CD14-positive monocyte (primary cell): Measurements from ENCODE around the gene CECR2. TPM values are rescaled to one million over a fixed set of nuclear protein-coding genes. Genes with fewer than 3 reads are reported as not detected.

Experiments used
- DNase-seq, 3 donors: peaks; one replicate each; pipeline ENCODE4 v3.0.0-alpha.2; 2011 to 2022
- H2AFZ ChIP-seq: 2 replicates; pipeline ENCODE4 v1.6.0; 2012; ENCODE audit warnings: mild to moderate bottlenecking, low read depth, low read length, inconsistent platforms; ENCODE audit not compliant: insufficient read depth, poor library complexity, severe bottlenecking
- H3K27ac ChIP-seq, 2 donors: 1 replicate in 1 of 2; 2 replicates in 1 of 2; pipeline ENCODE4 v1.5.1; 2012 to 2013; ENCODE audit warnings: low read length in 2 of 2, control low read depth in 1 of 2, inconsistent platforms in 1 of 2, low read depth in 1 of 2, mild to moderate bottlenecking in 1 of 2
- H3K27me3 ChIP-seq, 2 donors: one replicate each; pipeline versions ENCODE4 v1.6.0 to v1.6.1; 2011 to 2013; ENCODE audit warnings: low read length in 2 of 2; ENCODE audit not compliant: control insufficient read depth in 2 of 2, insufficient read depth in 2 of 2
- H3K36me3 ChIP-seq, 2 donors: replicated peaks in 1 of 2; 1 replicate in 1 of 2; 2 replicates in 1 of 2; pipeline versions ENCODE4 v1.5.1 to v1.6.1; 2012 to 2013; ENCODE audit warnings: low read length in 2 of 2, control low read depth in 1 of 2, inconsistent platforms in 1 of 2, mild to moderate bottlenecking in 1 of 2; ENCODE audit not compliant: insufficient read depth in 2 of 2, control insufficient read depth in 1 of 2
- H3K4me1 ChIP-seq, 2 donors: 1 replicate in 1 of 2; 2 replicates in 1 of 2; pipeline versions ENCODE4 v1.5.1 to v1.6.1; 2012 to 2013; ENCODE audit warnings: low read length in 2 of 2, control low read depth in 1 of 2, inconsistent platforms in 1 of 2, mild to moderate bottlenecking in 1 of 2, moderate library complexity in 1 of 2; ENCODE audit not compliant: insufficient read depth in 2 of 2, control insufficient read depth in 1 of 2
- H3K4me2 ChIP-seq: replicated peaks from 2 replicates; pipeline ENCODE3; 2012; ENCODE audit warnings: low read length, moderate library complexity, mild to moderate bottlenecking; ENCODE audit not compliant: poor library complexity, severe bottlenecking; ENCODE audit errors: extremely low read depth
- H3K4me3 ChIP-seq, 3 experiments: fragments of 200-600 bp in 1 of 3; sonication (generic) in 1 of 3; replicated peaks in 1 of 3; 1 replicate in 2 of 3; 2 replicates in 1 of 3; pipeline ENCODE4 v1.5.1; 2011 to 2013; ENCODE audit warnings: low read length in 3 of 3, mild to moderate bottlenecking in 3 of 3, control low read depth in 2 of 3, low read depth in 2 of 3, inconsistent platforms in 1 of 3, moderate library complexity in 1 of 3
- H3K79me2 ChIP-seq: 2 replicates; pipeline ENCODE4 v1.6.0; 2012; ENCODE audit warnings: mild to moderate bottlenecking, control low read depth, inconsistent platforms, low read length, moderate library complexity; ENCODE audit not compliant: insufficient read depth
- H3K9ac ChIP-seq: 2 replicates; pipeline ENCODE4 v1.6.0; 2017; ENCODE audit warnings: low read length, mild to moderate bottlenecking; ENCODE audit not compliant: insufficient read depth, poor library complexity, severe bottlenecking
- H3K9me3 ChIP-seq, 2 donors: replicated peaks in 1 of 2; 1 replicate in 1 of 2; 2 replicates in 1 of 2; pipeline versions ENCODE4 v1.5.1 to v1.6.1; 2012 to 2013; ENCODE audit warnings: low read length in 2 of 2, control low read depth in 1 of 2; ENCODE audit not compliant: control insufficient read depth in 1 of 2, insufficient read depth in 1 of 2
- H4K20me1 ChIP-seq: 2 replicates; pipeline ENCODE4 v1.6.0; 2012; ENCODE audit warnings: mild to moderate bottlenecking, low read length, control low read depth, moderate library complexity; ENCODE audit not compliant: insufficient read depth
- H3K27ac Mint-ChIP-seq, 7 donors: one replicate each; pipeline ENCODE4 v1.8.0; 2020; ENCODE audit warnings: mild to moderate bottlenecking in 7 of 7, mixed read lengths in 7 of 7, moderate library complexity in 6 of 7, inconsistent platforms in 2 of 7
- H3K27me3 Mint-ChIP-seq, 3 donors: one replicate each; pipeline ENCODE4 v1.8.0; 2021 to 2022; ENCODE audit warnings: low read depth in 3 of 3, mild to moderate bottlenecking in 3 of 3, mixed read lengths in 3 of 3, moderate library complexity in 3 of 3, inconsistent platforms in 1 of 3
- H3K36me3 Mint-ChIP-seq, 2 donors: one replicate each; pipeline ENCODE4 v1.8.0; 2020; ENCODE audit warnings: mixed read lengths in 2 of 2, inconsistent platforms in 1 of 2, mild to moderate bottlenecking in 1 of 2
- H3K4me1 Mint-ChIP-seq: one replicate; pipeline ENCODE4 v1.8.0; 2020; ENCODE audit warnings: mild to moderate bottlenecking, mixed read lengths
- H3K4me3 Mint-ChIP-seq, 2 donors: one replicate each; pipeline ENCODE4 v1.8.0; 2020; ENCODE audit warnings: mild to moderate bottlenecking in 2 of 2, mixed read lengths in 2 of 2, moderate library complexity in 1 of 2
- H3K9me3 Mint-ChIP-seq, 7 donors: one replicate each; pipeline ENCODE4 v1.8.0; 2020 to 2022; ENCODE audit warnings: mixed read lengths in 7 of 7, mild to moderate bottlenecking in 6 of 7, moderate library complexity in 6 of 7, inconsistent platforms in 2 of 7
- CTCF ChIP-seq: fragments of 200-600 bp; IDR thresholded peaks from one replicate; pipeline ENCODE4 v1.8.0; 2022; ENCODE audit warnings: antibody characterized with exemption, mild to moderate bottlenecking
- WGBS: methylation state at CpG from one replicate; pipeline ENCODE4 v1.1.5; 2013; ENCODE audit warnings: missing lambda C conversion rate; ENCODE audit not compliant: insufficient coverage; 5-methylcytosine and 5-hydroxymethylcytosine counted together
- intact Hi-C, 2 donors: fragments of 100-400 bp; cut with micrococcal nuclease; formaldehyde crosslinking; loops; one replicate each; pipeline versions ENCODE4 v1.15.0 to v1.15.1; 2023
- polyA plus RNA-seq, 3 donors: library from polyadenylated mRNA; depleted of rRNA in 1 of 3; unstranded in 2 of 3; stranded (reverse) in 1 of 3; fragments of 300-500 nt in 2 of 3; fragments of >200 nt in 1 of 3; fragmentation: Illumina TruSeq in 2 of 3; gene quantifications; 1 replicate in 2 of 3; 2 replicates in 1 of 3; pipeline ENCODE4 v1.2.3, GENCODE V29; 2012 to 2021

CECR2 gene
- polyA plus RNA-seq, 3 donors = 0.02 to 0.29 (median 0.24) TPM

GRCh38 chr22:17590586-17590985 is 221.3 kb downstream of the CECR2 start:
- Histone ChIP-seq H3K4me3 (no peak overlapping the region), H4K20me1 (peaks cover 3% of the 10 kb centered on the region), H2AFZ (no peak overlapping the region), H3K4me1 (no peaks in the 10 kb centered on the region), H3K79me2 (no peaks in the 10 kb centered on the region), H3K9me3 (no peaks in the 10 kb centered on the region), H3K4me2 (no peak overlapping the region), H3K36me3 (peaks cover 56 to 61% of the 10 kb centered on the region in 2 donors), H3K9ac (no peak overlapping the region), H3K27me3 (no peaks in the 10 kb centered on the region), H3K27ac (no peak overlapping the region)
- no peaks in the 10 kb centered on the region for H3K4me1 Mint-ChIP-seq
- H3K27ac Mint-ChIP-seq = peak overlapping the region in 1 of 7 donors; percentile 30
- H3K36me3 Mint-ChIP-seq = peaks cover 48 to 59% of the 10 kb centered on the region in 2 donors
- peaks cover 0 to 1% (median 0%) of the 10 kb centered on the region in 3 donors for H3K27me3 Mint-ChIP-seq
- no peak for DNase-seq
- intact Hi-C loops = no loop called here
- no peak for TF ChIP-seq CTCF
- no peaks in the 10 kb centered on the region for H3K9me3 Mint-ChIP-seq
- H3K4me3 Mint-ChIP-seq = no peak overlapping the region
- 92% methylated on average over 2 of the region's 5 CpGs for WGBS

- no peak overlapping the region for H3K4me3 Mint-ChIP-seq
- H3K36me3 Mint-ChIP-seq = peaks cover 63 to 75% of the 10 kb centered on the region in 2 donors
- no peak overlapping the region for H2AFZ ChIP-seq
- H3K4me3 ChIP-seq = no peak overlapping the region
- no peaks in the 10 kb centered on the region for H3K4me1 ChIP-seq
- 100% methylated on average over 1 of the region's 5 CpGs for WGBS
- no peaks in the 10 kb centered on the region for H3K79me2 ChIP-seq
- no peaks in the 10 kb centered on the region for H3K9me3 ChIP-seq
- H3K4me2 ChIP-seq = no peak overlapping the region
- H4K20me1 ChIP-seq = peaks cover 9% of the 10 kb centered on the region
- H3K27ac ChIP-seq = no peak overlapping the region
- no peaks in the 10 kb centered on the region for H3K27me3 ChIP-seq
- peaks cover 0 to 1% (median 0%) of the 10 kb centered on the region in 3 donors for H3K27me3 Mint-ChIP-seq
- H3K36me3 ChIP-seq = peaks cover 71 to 75% of the 10 kb centered on the region in 2 donors
- intact Hi-C loops = no loop called here
- H3K9me3 Mint-ChIP-seq = no peaks in the 10 kb centered on the region
- DNase-seq = no peak
- no peak overlapping the region for H3K27ac Mint-ChIP-seq
- no peak for TF ChIP-seq CTCF
- H3K4me1 Mint-ChIP-seq = no peaks in the 10 kb centered on the region
- no peak overlapping the region for H3K9ac ChIP-seq
Observed at GRCh38 chr22:17592201-17592600, 222.9 kb downstream of the CECR2 start.
